Activated gamma-delta T cell treated with anti-CD3 and anti-CD28 coated beads, Interleukin-2, amount 50 U/mL, for 16 hours (primary cell): ENCODE measurements around the gene CORIN.
"Not testable (repeated sequence)": the region's sequence is repeated elsewhere in the genome, so short reads cannot be mapped to it uniquely, and the experiment has no call there.

Source experiments
- DNase-seq: peaks from one replicate; pipeline ENCODE4 v3.0.0-alpha.2; 2020; ENCODE audit warnings: low read depth

The CORIN gene

DNA sequence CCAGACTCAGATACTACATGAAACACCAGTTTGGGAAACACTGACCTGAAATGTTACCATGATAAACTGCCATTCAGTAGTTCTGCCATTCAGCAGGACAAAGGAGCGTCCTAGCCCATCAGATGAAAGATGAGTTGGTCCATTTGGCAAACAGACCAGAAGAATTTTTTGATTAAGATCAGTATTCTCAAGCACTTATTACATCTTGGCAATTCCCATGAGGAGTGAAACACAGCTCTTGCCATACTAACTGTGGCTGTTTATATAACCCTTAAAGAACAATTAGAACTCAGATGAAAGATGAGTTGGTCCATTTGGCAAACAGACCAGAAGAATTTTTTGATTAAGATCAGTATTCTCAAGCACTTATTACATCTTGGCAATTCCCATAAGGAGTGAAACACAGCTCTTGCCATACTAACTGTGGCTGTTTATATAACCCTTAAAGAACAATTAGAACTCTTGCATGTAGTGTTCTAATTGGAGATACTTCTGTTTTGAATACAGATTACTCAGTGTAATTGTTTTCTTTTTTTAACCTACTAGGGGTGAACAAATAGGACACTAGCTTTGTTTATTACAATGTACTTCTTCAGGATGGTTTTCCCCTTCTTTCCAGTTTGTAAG lies 146.0 kb downstream of the CORIN start:
- DNase-seq: not testable (repeated sequence)

DNA sequence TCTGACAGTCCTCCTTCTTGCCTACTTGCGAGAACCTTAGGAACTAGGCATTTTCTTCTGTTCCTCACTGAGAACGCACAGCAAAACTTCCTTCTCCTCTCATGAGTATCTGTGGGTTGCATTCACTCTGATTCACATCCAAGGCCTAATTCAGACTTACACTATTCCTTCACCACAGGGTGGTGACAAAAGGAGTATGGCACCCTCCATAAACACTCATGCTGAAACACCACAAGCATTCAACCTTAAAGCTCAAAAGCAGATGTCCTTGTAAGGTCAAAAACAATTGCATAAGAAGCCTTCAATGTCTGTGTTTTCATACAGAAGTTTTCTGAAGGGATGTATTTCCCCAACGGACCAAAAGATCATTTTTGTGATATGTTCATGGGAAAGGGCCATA lies 147.3 kb downstream of the CORIN start:
- no peak for DNase-seq

DNA sequence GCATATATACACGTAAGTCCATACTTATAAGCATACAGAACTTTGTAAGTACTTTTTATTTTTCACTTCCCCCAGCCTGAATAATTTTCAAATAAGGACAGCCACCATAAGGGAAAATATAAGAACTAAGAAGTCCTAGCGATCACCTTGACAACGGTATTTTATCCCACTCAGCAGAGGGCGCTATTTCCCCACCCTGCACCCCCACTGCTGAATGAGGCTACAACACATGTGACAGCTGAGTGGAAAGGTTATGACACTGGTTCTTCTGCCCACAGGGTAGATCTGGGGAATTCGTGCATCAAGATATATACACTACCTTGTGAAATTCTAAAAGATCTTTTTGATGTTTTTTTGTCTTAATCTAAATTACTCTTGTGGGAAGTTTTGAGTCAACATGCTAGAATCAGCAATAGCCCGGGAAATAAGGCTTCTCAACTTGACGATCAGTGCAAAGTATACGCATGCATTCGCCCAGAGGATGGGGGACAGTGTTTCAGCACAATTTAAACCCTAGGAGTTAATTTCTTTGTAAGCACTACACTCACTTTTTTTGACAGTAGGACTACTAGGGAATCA lies 151.5 kb downstream of the CORIN start:
- DNase-seq: peak; percentile 35

DNA sequence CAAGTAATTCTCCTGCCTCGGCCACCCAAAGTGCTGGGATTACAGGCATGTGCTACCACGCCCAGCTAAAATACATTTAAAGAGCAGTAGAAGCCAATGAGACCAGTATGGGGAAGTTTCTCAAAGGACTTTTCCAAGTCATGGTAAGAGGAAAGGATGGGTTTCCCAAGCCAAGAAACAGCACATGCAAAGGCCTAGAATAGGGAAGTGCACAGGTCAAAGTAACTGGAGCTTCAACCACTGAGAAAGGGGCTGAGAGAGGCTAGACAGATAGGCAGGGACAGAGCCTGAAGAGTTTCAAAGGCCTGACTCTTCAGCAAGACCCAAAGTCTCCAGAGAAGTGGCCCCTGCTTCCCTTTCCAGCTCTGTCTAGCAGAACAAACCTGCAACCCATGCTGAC lies 162.1 kb downstream of the CORIN start:
- no peak for DNase-seq

DNA sequence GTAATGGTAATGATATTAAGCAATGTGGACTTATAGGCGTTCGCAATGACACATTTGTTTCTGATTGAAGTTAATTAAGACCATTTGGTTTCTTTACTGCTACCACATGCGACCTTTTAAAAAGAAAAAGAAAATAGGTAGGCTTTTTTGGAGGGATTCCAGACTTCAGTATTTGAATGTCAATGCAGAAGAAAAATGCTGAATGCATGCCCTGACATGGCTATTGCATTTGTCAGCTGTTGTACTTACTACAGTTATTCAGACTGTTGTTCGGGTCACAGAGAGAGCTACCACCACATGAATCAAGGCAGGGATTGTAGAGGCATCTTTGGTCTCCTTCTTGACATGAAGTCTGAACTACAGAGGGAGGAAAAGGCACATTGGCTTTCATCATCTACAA lies 163.7 kb downstream of the CORIN start:
- no peak for DNase-seq

DNA sequence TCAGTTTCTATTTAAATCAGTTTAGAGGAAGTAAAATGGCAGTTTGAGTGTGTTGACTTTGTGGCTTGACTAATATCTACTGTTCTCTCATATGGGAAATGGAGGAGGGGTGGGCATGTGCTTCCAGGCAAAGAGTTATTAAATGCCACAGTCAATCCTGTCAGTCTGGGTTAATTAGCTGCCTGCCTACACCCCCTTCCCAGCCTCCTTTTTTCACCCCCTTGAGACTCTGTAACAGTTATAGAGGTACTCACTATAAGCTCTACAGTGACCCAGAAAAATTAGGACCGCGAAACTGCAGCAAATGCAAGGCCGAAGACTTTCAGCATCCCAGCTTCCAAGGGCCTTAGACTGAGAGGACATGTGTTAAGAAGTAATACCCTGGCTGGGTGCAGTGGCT lies 165.2 kb downstream of the CORIN start:
- DNase-seq: no peak

DNA sequence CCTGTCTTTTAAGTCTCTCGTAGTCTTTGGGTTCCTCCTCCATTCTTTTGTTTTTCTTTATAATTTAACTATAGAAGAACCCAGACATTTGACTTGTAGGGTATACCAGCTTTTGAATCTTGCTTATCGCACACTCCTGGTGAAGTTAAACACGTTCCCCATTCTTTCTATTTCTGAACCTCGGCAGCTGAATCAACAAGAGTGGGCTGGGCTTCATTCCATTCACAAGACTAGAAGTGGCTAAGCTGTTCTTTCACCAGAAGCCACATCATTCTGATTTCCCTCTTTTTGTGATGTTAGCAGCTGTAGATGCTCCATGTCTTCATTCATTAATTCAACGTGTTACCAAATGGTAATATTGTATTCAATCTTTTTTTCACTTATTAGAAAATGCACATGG lies 167.9 kb downstream of the CORIN start:
- DNase-seq: no peak

DNA sequence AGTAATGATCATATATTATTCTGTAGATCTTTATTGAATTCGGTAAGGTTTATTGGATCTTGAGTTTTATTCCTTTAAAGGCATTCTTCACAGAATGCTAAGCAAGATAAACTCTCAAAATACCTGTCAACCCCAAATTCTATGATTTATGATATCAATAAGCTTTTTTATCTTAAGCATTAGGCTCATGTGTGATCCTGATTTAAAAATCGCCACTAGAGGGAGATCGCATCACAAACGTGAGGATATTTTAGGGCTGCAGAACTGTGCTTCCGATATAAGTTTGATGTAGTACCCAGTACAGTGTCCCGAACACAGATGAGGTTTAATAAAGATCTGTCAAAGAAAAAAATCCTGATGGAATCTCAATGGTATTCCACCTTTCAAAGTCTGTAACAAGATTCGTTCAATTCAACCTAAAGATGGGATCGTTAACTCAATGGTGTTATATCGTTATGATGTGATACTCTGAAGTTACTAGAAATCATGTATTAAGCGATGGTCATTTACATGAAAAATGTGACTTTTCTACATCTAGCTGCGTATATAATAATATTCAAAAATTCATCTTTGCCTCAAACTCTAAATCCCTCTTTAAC lies 169.0 kb downstream of the CORIN start:
- no peak for DNase-seq

DNA sequence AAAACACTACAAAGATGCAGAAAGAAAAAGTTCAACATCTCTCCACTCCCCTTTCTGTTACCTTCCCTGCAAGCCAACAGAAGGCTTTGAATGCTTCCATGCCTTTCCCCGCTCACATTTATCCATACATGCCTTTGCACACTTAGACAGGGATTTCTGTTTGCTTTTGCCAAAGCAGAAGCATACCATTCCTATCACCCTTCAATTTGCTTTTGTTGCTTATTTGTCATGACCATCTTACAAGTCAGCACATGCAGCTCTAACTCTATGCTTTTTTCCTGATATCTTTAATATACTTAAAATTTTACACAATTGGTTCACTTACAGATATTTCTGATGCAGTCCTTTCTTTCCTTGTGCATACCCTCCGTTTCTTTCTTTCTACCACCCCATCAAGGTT lies 169.6 kb downstream of the CORIN start:
- no peak for DNase-seq

DNA sequence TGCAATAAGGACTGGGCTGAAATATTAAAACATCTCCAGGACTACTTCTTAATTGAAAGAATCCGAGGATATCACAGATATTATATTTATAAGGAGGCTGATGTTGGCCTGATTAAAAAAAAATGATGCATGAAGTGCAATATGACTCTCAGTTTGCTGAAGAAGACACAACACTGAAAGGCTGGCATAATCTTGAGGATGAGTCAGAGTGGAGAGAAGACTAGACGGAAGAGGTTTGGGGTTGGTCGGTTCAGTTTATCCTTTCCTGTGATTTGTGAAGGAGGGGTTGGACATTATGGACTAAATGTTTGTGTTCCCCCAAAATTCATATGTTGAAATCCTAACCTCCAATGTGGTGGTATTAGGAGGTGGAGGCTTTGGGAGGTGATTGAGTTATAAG lies 170.3 kb downstream of the CORIN start:
- no peak for DNase-seq

DNA sequence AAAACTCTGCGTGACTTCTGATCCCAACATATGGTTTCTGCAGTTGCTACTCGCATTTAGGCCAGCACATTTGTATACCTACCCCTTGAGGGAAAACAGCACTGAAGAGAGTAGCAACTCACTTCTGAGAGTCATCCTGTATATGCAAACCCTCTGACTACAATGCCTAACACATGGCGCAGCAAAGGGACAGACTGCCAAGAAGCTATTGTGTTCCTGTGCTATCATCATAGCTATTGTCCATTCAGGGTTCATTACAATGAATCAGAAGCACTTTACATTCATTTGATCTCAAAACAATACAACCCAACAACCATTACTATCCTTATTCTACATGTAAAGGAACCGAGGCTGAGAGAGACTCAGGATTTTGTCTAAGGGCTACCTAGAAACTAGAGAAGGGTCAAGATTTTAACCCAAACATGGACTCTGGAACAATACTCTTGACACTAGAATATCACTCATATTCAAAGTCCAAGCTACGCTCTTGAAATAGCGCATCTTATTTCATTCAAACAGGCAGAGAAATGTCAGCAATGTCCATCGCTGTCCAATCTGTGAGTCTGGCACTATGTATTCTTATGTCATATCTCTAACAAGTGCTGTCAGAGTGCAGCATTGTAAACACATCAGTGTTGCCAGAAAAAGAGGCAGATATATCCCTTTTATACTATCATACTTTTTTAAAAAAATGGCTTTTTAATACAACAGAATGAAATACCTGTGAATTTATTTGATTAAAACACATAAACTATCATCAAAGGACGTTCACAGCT lies 173.6 kb downstream of the CORIN start:
- no peak for DNase-seq

DNA sequence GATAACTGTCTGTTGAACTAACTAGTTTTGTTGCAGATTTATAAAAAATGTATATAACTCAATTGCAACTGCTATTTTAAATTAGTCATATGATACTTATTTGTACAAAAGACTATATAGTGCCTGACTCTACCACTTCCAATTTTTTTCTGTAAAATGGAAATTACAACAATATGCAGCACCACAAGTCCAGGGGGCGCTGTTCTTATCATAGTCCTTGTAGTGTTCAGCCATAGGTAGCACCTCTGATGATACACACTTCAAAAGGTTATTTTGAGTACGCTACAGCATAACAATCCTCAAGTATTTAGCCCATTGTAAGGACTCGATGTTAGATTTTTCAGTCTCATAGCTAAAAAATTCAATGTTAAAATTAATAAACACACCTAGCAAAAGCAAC lies 174.9 kb downstream of the CORIN start:
- no peak for DNase-seq

DNA sequence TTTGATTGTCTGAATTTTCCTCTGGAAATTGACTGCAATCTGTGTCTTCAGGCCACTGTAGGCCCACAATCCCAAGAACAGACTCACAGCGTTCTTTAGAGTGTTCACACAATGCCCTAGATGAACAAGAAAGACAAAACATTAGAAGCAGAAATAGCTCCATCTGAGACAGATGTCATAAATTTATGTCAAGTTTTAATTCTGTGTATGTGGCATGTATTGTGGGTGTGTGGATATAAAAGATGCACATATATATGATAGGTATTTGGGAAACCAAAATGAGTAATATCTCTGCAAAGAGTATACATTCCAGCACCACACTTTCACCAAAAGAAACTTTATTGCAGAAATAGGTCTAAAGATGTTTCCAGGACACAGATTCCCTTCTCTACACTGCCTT lies 176.1 kb downstream of the CORIN start:
- DNase-seq: no peak

DNA sequence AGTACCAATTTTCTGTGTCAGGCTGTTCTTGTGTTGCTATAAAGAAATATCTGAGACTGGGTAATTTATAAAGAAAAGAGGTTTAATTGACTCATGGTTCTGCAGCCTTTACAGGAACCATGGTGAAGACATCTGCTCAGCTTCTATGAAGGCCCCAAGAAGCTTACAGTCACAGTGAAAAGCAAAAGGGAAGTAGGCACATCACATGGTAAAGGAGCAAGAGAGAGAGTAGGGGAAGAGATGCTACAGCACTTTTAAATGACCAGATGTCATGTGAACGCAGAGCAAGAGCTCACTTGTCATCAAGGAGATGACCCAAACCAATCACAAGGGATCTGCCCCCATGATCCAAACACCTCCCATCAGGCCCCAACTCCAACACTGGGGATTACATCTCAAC lies 178.5 kb downstream of the CORIN start:
- DNase-seq: no peak

DNA sequence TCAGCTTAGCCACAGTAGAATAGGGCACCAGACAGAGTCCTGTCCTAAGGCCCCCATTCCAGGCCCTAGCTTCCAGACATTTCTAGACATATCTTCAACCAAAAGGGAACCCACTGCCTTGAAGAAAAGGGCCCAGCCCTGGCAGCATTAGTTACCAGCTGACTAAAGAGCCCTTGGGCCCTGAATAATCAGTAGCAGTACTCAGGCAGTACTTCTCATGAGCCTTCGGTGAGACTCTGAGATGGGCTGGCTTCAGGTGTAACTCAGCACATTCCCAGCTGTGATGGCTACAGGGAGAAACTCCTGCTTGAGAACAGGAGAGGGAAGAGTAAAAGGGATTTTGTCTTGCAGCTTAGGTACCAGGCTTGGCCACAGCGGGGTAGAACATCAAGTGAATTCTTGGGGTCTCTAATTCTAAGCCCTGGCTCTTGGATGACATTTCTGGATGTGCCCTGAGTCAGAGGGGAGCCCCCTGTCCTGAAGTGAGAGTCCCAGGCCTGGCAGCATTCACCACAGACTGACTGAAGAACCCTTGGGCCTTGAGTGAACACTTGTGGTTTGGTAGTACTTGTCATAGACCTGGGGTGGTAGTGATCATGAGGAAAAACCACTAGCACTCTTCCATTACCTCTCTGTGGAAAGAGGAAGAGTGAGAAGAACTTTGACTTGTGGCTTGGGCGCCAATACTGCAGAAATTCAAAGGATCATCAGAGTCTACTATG lies 182.7 kb downstream of the CORIN start:
- no peak for DNase-seq

DNA sequence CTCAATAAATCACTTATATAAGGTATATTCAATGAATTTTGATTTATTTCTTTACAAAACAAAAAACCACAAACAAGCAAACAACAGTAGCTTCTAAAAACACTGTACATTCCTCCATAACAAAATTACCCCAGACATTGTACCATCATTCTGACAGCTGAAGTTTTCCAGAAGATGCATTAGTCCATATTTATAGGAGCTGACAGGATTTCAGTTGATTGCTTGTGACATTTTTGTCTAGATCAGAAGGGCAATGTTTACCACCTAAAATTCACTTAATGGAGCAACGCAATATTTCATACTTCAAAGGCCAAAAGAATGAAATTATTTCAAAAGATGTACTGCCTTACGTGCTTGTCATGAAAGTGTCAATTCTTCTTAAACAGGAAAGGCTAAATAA lies 185.8 kb downstream of the CORIN start:
- no peak for DNase-seq

DNA sequence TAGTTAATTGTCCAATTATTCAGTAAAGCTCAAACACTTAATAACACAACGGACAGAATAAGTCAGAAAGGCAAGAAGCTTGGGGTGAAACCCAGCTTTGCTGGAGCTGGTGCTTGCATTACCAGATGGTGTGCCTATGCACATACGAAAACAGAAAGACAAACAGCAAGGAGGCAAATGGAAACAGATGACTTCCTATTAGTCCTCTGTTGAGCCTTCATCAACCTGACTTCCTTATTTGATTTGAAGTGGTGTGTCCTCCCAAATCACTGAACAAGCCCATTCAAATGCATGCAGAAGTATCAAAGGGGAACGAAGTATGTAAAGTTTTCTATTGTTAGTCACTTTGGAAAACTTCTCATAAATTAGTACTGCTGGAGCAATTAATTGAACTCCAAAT lies 186.6 kb downstream of the CORIN start:
- no peak for DNase-seq

DNA sequence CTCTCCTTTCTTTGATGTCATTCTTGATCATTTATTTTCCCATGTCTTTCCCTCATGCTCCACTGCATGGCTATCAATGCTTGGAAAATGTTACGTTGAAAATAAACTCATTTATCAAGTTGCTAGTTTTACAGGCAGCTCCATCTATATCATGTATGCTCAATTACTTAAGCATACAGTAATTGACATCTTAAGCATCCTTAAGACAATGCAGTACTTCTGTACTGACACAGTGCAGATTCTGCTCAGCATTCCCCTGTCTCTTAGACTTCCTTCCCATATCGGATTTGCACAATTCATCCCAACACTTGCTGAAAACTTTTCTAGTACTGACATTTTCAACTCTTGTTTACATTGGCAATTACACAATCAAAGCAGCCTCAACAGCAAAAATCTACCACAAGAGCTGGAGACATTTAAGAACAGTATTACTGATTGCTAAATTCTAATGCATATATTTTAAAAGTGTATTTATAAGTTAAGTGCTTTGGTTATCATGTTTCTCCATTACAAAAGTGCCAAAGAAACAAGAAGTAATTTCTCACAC lies 187.2 kb downstream of the CORIN start:
- no peak for DNase-seq

DNA sequence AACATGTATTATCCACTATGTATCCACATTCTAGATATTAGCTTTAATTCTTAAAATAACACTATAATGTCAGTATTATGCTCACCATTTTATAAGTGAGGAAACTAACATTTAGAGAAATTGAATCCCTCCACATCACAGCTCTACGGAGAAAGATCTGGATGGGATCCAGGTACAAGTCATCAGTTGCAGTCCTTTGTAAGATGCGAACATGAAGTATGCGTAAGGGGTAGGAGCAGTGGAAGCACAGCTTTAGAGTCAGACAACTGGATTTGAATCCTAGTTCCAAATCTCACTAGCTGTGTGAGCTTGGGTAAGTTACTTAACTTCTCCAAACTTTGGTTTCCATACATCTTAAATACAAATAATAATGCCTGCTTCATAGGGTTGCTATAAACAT lies 190.3 kb downstream of the CORIN start:
- no peak for DNase-seq

DNA sequence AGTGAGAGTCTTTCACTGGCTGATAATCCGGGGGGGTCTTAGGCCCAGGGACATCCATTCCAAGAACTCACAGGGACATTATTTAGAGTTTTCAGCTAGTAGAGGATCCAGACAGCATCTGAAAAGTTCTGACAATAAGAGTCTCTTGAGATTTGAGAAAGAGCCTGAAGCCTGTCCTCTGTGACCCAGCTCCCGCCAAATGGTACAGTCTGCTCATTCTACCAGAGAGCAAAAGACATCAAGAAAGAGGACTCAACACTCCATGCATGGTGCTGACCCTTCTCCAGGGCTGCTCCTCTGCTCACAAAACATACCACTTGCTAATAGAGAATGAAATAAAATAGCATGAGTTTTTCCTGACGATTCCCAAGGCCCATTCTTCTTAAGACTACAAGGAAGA lies 190.8 kb downstream of the CORIN start:
- DNase-seq: no peak

DNA sequence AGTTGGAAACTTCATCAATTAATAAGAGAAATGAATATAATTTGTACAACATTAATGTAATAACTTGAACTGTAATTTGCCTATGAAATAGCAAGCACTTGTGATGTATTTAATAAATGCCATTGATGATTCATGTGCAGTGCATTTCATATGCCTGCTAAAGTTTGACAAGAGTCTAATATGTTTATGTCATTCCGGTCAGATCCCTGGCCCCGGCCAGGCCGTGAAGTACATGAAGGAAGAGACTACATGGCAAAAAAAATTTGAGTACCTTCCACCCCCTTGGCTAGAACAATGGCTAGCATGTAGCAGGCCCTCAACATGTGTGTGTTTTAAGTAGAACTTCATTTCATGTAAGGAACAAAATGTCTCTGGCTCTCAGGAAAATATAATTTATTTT lies 191.5 kb downstream of the CORIN start:
- DNase-seq: no peak

DNA sequence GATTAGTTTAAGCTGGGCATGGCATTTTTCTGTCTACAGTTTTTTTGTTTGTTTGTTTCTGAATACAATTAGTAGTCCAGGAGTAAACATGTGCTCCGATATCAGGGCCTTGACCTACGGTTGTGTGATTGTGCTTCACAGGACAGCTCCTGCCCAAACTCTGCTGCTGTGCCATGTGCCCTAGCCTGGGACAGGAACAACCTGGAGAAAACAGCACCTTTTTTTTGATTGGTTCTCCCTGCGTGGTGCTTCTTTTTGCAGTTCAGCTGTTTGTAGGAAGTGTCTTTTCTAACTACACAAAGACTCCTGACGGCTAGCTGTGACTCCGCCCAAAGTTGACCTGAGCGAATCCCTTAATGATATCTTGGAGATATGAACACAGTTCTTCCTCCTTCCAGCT lies 194.0 kb downstream of the CORIN start:
- DNase-seq: no peak
